Neural cell (in vitro differentiated cells): ENCODE data around the gene IKZF1.
A peak's percentile ranks its signal among the peaks of the same experiment; 100 is the strongest.

ENCODE experiments used
- EZH2 ChIP-seq: fragments of 200-600, 300-800 bp; shearing (Covaris generic), sonication (generic); IDR thresholded peaks from 2 replicates; pipeline ENCODE4 v1.6.1; 2014; ENCODE audit warnings: antibody characterized with exemption, low read length, borderline replicate concordance, mild to moderate bottlenecking; ENCODE audit not compliant: insufficient read depth, poor library complexity, severe bottlenecking
- SMC3 ChIP-seq: fragments of 450-650 bp; conservative IDR thresholded peaks from 2 replicates; pipeline ENCODE4 v1.6.1; 2014; ENCODE audit warnings: antibody characterized with exemption, mild to moderate bottlenecking, moderate library complexity; ENCODE audit not compliant: poor library complexity
- TF ChIP-seq, protein P1 (sequence below): fragments of 450-650 bp; IDR thresholded peaks from 2 replicates; pipeline ENCODE4 v1.5.1; 2014; ENCODE audit warnings: antibody characterized with exemption, mild to moderate bottlenecking, moderate library complexity; ENCODE audit not compliant: poor library complexity, severe bottlenecking
- TF ChIP-seq, protein P2 (sequence below): IDR thresholded peaks from 2 replicates; pipeline ENCODE4 v1.6.1; 2012; ENCODE audit warnings: borderline replicate concordance

DNA sequence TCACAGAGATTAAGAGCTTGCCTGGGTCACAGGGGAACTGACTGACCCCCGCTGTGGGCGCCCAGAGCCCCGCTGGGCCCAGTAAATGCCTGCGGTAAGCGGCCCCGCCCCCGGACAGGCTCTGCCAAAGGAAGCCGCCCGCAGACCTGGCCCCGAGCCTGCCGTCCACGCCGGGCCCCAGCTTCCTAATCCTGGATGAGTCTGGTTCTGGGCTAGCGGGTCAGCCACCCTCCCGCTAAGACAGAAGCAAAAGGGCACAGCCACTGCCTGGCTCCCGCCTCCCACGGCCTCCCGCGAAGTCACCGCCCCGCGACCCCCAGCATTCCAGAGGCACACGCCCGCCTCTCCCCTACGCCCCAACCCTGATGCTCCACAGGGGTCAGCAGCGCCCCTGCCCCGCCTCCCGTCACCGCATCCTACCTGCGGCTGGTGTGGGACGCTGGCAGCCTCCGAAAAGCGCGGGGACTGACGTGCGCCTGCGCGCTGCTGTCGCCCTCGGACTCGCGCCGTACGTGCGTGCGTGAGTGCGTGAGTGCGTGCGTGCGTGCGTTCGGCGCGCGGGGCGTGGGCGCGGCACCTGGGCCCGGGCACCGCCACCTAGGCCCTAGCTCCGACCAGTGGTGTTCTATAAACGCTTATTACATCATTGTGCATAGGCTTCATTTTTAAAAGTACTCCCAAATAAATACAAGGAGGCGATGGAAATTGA, 145.5 kb downstream of the IKZF1 start, which contains the start of gene FIGNL1:
- TF ChIP-seq, protein P1, sequence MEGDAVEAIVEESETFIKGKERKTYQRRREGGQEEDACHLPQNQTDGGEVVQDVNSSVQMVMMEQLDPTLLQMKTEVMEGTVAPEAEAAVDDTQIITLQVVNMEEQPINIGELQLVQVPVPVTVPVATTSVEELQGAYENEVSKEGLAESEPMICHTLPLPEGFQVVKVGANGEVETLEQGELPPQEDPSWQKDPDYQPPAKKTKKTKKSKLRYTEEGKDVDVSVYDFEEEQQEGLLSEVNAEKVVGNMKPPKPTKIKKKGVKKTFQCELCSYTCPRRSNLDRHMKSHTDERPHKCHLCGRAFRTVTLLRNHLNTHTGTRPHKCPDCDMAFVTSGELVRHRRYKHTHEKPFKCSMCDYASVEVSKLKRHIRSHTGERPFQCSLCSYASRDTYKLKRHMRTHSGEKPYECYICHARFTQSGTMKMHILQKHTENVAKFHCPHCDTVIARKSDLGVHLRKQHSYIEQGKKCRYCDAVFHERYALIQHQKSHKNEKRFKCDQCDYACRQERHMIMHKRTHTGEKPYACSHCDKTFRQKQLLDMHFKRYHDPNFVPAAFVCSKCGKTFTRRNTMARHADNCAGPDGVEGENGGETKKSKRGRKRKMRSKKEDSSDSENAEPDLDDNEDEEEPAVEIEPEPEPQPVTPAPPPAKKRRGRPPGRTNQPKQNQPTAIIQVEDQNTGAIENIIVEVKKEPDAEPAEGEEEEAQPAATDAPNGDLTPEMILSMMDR, result no peak
- TF ChIP-seq, protein P2, sequence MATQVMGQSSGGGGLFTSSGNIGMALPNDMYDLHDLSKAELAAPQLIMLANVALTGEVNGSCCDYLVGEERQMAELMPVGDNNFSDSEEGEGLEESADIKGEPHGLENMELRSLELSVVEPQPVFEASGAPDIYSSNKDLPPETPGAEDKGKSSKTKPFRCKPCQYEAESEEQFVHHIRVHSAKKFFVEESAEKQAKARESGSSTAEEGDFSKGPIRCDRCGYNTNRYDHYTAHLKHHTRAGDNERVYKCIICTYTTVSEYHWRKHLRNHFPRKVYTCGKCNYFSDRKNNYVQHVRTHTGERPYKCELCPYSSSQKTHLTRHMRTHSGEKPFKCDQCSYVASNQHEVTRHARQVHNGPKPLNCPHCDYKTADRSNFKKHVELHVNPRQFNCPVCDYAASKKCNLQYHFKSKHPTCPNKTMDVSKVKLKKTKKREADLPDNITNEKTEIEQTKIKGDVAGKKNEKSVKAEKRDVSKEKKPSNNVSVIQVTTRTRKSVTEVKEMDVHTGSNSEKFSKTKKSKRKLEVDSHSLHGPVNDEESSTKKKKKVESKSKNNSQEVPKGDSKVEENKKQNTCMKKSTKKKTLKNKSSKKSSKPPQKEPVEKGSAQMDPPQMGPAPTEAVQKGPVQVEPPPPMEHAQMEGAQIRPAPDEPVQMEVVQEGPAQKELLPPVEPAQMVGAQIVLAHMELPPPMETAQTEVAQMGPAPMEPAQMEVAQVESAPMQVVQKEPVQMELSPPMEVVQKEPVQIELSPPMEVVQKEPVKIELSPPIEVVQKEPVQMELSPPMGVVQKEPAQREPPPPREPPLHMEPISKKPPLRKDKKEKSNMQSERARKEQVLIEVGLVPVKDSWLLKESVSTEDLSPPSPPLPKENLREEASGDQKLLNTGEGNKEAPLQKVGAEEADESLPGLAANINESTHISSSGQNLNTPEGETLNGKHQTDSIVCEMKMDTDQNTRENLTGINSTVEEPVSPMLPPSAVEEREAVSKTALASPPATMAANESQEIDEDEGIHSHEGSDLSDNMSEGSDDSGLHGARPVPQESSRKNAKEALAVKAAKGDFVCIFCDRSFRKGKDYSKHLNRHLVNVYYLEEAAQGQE, result peak; percentile 47
- TF ChIP-seq EZH2, result no peak
- no peak for TF ChIP-seq SMC3
